ENCODE data around the gene ADARB2. TPM values are rescaled to one million over a fixed set of nuclear protein-coding genes. Genes with fewer than 3 reads are reported as not detected.
"Not testable (repeated sequence)": the region's sequence is repeated elsewhere in the genome, so short reads cannot be mapped to it uniquely, and the experiment has no call there.

The ADARB2 gene
- total RNA-seq, 1 donor from 2014 or later = not detected

DNA sequence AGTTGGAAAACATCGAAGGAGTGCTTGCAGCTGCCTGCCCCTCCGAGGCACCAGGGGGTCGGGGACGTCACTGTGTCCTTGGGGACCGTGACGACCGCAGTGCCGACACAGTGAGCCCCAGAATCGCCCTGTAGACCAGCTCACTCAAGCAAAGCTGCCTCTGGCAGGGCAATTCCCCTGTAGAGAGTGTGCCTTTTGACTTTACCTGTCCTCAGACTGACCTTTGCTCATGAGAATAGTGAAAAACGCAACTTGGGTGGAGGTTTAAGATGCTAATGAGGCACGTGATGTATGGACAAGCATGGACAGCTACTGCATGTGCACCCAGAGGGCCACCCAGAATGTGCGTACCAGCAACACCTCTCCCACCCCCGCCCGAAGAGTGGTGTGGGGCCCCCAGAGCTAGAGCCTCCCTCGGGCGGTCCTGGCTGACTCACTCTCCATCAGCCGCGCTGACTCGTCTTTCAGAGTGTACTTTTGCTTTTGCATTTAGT, 271.9 kb downstream of the ADARB2 start:
- intact Hi-C loops (cut with DNase I) = loop anchor here (5.0 kb wide), 1 partner anchor 1162 kb away; no protein-coding TSS in a partner anchor

DNA sequence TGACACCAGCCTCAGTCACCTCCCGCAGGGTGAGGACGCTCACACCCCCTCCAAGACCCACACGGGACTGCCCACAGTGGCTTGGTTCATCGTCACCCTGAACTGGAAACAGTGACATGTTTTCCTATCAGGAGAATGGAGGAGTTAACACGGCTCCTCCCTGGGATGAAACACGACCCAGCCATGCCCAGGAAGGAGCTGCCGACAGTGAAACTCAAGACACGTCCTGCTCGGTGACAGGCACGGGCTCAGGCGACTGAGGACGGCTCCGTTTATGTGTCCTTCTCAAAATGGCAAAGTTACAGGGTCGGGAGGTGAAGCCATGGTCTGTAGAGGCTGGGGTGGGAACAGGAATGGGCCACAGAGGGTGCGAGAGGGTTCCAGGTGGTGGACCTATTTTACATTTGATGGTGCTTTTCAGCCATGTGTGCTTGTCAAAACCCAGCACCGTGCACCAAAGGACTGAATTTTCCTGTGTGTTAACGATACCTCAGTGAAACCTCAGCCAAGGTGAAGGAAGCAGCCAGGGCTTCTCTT, 272.4 kb downstream of the ADARB2 start:
- Histone ChIP-seq H3K4me3 (no peak overlapping the region), H3K36me3 (no peaks in the 10 kb centered on the region), H3K27me3 (no peaks in the 10 kb centered on the region), H3K4me1 (no peaks in the 10 kb centered on the region), H3K27ac (no peak overlapping the region), H3K9me3 (no peaks in the 10 kb centered on the region)
- no peak for DNase-seq (ENCODE audit: low spot score in 2 of 2)
- intact Hi-C loops (cut with DNase I) = loop anchor here (5.0 kb wide), 1 partner anchor 1162 kb away; no protein-coding TSS in a partner anchor
- TF ChIP-seq, protein P1, sequence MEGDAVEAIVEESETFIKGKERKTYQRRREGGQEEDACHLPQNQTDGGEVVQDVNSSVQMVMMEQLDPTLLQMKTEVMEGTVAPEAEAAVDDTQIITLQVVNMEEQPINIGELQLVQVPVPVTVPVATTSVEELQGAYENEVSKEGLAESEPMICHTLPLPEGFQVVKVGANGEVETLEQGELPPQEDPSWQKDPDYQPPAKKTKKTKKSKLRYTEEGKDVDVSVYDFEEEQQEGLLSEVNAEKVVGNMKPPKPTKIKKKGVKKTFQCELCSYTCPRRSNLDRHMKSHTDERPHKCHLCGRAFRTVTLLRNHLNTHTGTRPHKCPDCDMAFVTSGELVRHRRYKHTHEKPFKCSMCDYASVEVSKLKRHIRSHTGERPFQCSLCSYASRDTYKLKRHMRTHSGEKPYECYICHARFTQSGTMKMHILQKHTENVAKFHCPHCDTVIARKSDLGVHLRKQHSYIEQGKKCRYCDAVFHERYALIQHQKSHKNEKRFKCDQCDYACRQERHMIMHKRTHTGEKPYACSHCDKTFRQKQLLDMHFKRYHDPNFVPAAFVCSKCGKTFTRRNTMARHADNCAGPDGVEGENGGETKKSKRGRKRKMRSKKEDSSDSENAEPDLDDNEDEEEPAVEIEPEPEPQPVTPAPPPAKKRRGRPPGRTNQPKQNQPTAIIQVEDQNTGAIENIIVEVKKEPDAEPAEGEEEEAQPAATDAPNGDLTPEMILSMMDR (IDR thresholded peaks at IDR 0.05) = no peak

More for the DNA sequence above, 271.9 kb downstream of the ADARB2 start:
- TF ChIP-seq, protein P1 (IDR thresholded peaks at IDR 0.05) = no peak
- H3K36me3 ChIP-seq = no peaks in the 10 kb centered on the region
- no peaks in the 10 kb centered on the region for H3K9me3 ChIP-seq
- H3K4me1 ChIP-seq = no peaks in the 10 kb centered on the region
- DNase-seq (ENCODE audit: low spot score in 2 of 2) = no peak
- H3K4me3 ChIP-seq = no peak overlapping the region
- H3K27ac ChIP-seq = no peak overlapping the region
- no peaks in the 10 kb centered on the region for H3K27me3 ChIP-seq

DNA sequence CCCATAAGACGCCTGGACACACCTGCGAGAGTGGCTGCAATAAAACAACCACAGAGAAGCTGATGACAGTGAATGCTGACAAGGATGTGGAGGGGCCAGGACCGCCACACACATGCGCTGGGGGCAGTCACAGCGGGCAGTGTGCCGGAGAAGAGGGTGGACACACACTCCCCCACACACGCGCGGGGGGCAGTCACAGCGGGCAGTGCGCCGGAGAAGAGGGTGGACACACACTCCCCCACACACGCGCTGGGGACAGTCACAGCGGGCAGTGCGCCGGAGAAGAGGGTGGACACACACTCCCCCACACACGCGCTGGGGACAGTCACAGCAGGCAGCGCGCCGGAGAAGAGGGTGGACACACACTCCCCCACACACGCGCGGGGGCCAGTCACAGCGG, 273.4 kb downstream of the ADARB2 start:
- DNase-seq (ENCODE audit: low spot score in 2 of 2); H3K4me1 ChIP-seq; H3K27me3 ChIP-seq; H3K4me3 ChIP-seq; H3K27ac ChIP-seq; H3K36me3 ChIP-seq; H3K9me3 ChIP-seq; intact Hi-C loops (cut with DNase I): not testable (repeated sequence)

DNA sequence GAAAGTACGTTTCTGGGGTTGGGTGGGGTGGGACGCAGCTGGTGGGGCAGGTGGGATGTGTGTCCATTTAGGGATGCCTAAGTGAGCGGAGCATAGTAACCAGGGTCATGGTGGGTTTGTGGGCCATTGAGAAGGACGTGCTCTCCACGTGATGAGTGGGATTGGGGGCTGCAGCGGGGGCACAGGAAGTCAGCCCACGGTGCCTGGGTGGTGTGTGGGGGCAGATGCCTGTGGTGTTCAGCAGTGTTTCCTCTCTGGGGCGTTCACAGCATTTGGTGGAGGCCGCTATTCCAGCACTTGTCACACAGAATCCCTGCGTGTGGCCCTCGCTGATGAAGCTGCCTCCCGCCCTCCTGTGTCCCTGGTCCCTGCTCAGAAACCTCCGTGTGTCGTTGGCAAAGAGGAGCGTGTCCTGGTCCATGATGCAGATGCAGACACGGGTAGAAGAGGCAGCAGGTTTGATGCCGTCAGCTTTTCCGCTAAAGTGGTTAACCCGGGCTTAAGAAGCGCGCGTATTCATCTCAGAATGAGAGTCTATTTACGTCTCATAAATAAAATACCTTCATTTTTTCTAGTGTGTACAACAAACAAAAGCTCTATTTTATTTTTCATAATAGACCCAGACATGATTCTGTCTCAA, 274.2 kb downstream of the ADARB2 start:
- Histone ChIP-seq H3K27me3 (no peaks in the 10 kb centered on the region), H3K4me1 (no peaks in the 10 kb centered on the region), H3K27ac (no peak overlapping the region), H3K9me3 (no peaks in the 10 kb centered on the region), H3K36me3 (no peaks in the 10 kb centered on the region), H3K4me3 (no peak overlapping the region)
- TF ChIP-seq, protein P1 (IDR thresholded peaks at IDR 0.05) = no peak
- DNase-seq (ENCODE audit: low spot score in 2 of 2) = no peak
- intact Hi-C loops (cut with DNase I) = no loop called here

DNA sequence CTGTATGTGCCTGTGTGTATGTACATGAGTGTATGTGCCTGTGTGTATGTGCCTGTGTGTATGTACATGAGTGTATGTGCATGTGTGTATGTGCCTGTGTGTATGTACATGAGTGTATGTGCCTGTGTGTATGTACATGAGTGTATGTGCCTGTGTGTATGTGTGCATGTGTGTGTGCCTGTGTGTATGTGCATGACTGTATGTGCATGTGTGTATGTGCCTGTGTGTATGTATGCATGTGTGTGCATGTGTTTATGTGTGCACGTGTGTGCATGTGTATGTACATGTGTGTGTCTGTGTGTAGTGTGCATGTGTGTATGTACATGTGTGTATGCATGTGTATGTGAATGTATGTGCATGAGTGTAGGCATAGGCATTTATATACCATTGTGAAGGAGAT, 274.8 kb downstream of the ADARB2 start:
- TF ChIP-seq, protein P1 (IDR thresholded peaks at IDR 0.05) = no peak
- Histone ChIP-seq H3K4me1 (no peaks in the 10 kb centered on the region), H3K27me3 (no peaks in the 10 kb centered on the region), H3K4me3 (no peak overlapping the region), H3K27ac (no peak overlapping the region), H3K36me3 (no peaks in the 10 kb centered on the region), H3K9me3 (no peaks in the 10 kb centered on the region)
- DNase-seq (ENCODE audit: low spot score in 2 of 2) = no peak
- intact Hi-C loops (cut with DNase I) = no loop called here

DNA sequence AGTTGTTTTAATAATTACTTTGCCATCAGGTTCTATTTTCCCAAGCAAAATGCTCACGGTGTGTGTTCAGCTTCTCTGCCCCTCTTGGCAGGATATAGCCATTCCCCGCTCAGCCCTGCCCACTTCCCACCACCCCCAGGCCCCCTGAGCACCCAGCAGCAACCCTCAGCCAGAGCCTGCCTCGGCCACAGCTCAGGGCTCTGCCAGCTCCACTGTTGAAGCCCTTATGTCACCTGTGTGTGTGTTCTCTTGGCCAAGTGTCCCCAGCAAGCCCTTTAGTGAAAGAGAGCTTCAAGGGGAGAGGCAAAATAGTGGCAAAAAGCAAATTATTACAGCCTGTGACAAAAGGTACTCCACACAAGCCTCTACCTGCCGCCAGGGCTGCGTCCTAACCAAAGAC, 275.3 kb downstream of the ADARB2 start:
- Histone ChIP-seq H3K27ac (no peak overlapping the region), H3K9me3 (no peaks in the 10 kb centered on the region), H3K27me3 (no peaks in the 10 kb centered on the region), H3K4me3 (no peak overlapping the region), H3K36me3 (no peaks in the 10 kb centered on the region), H3K4me1 (no peaks in the 10 kb centered on the region)
- TF ChIP-seq, protein P1 (IDR thresholded peaks at IDR 0.05) = no peak
- intact Hi-C loops (cut with DNase I) = no loop called here
- no peak for DNase-seq (ENCODE audit: low spot score in 2 of 2)

Data from ascending aorta (tissue), 2 donors.